ENCODE results near the gene PBLD. TPM values are rescaled to one million over a fixed set of nuclear protein-coding genes. Genes with fewer than 3 reads are reported as not detected.
A peak's percentile ranks its signal among the peaks of the same experiment; 100 is the strongest.

The PBLD gene
- total RNA-seq, 2 donors from 2014 or later: 32.2 to 41.2 TPM

DNA sequence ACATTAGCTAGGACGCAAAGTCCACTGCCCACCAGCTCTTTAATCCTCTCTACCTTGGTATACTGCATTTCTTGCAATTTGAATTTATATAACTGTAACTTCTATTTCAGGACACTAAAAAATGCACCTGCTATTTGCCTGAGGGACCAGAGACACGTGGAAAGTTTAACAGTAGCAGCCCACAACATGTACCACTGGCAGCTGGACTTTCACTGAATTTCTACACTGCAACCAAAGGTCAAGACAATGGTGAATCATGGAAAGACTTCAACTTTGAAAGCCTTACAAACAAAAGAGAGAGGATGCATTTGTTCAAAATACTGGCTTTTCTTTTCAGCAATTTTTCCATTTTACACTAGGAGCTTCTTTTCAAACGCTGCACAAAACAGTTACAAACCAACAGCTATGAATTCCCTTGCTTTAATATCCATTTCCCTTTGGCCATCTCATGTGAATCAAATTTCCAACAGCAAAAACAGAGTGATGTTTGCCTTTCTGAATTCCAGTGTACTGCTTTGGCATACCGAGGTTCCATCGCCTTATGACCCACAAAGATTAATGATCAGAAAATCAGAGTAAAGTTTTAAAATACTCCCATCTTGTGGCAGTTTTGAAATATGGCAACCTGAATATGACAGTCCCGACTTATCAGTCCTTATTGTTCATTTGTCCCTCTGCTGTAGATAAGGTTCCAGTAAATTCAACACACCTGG is 30.8 kb downstream of the PBLD start:
- peak overlapping the region in 1 of 4 donors; percentile 45 for H3K27ac ChIP-seq
- H3K4me1 ChIP-seq: peaks cover 50% of the 10 kb centered on the region
- TF ChIP-seq, protein P1, sequence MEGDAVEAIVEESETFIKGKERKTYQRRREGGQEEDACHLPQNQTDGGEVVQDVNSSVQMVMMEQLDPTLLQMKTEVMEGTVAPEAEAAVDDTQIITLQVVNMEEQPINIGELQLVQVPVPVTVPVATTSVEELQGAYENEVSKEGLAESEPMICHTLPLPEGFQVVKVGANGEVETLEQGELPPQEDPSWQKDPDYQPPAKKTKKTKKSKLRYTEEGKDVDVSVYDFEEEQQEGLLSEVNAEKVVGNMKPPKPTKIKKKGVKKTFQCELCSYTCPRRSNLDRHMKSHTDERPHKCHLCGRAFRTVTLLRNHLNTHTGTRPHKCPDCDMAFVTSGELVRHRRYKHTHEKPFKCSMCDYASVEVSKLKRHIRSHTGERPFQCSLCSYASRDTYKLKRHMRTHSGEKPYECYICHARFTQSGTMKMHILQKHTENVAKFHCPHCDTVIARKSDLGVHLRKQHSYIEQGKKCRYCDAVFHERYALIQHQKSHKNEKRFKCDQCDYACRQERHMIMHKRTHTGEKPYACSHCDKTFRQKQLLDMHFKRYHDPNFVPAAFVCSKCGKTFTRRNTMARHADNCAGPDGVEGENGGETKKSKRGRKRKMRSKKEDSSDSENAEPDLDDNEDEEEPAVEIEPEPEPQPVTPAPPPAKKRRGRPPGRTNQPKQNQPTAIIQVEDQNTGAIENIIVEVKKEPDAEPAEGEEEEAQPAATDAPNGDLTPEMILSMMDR (IDR thresholded peaks at IDR 0.05): peak; percentile 26 to 78 (median 70)
- no peak for TF ChIP-seq POLR2A (IDR thresholded peaks at IDR 0.05)
- no peak overlapping the region for H3K4me3 ChIP-seq
- DNase-seq (peak in 1 of 4 donors; percentile 20), ATAC-seq (peak; percentile 54)
- intact Hi-C loops (cut with DNase I): loop anchor here (10.0 kb wide), 1 partner anchor 87 kb away; no protein-coding TSS in a partner anchor
- 32% methylated on average over 6 of the region's 6 CpGs for WGBS, 2 donors
- no peaks in the 10 kb centered on the region for H3K9me3 ChIP-seq
- no peaks in the 10 kb centered on the region for H3K27me3 ChIP-seq
- H3K36me3 ChIP-seq (replicated peaks in 1 of 2; ENCODE audit: insufficient read depth in 1 of 2, low read depth in 2 of 2): no peaks in the 10 kb centered on the region

DNA sequence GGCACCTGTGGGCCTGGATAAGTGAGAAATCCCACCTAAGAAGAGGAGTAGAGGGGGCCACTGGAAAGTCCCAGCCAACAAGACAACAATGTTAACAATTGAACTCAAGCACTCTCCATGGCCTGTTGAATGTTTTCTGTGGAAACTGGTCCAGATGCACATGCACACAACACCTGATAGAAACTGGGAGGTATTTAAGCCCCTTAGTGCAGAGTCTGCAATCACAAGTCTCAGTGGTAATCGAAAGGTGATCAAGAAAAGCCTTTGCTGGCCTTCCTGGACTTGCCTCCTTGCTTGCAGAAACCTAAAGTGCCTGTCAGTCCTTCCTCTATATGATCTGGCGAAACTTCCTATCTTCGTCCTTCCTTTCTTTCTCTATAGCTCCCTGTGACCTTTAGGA is 31.4 kb downstream of the PBLD start:
- Histone ChIP-seq H3K27ac (peak overlapping the region in 1 of 4 donors; percentile 45), H3K4me3 (no peak overlapping the region), H3K9me3 (no peaks in the 10 kb centered on the region), H3K27me3 (no peaks in the 10 kb centered on the region), H3K36me3 (replicated peaks in 1 of 2; ENCODE audit: insufficient read depth in 1 of 2, low read depth in 2 of 2) (no peaks in the 10 kb centered on the region), H3K4me1 (peaks cover 47% of the 10 kb centered on the region)
- DNase-seq: no peak
- 51 to 65% methylated on average over 3 of the region's 3 CpGs for WGBS, 2 donors
- TF ChIP-seq, protein P1 (IDR thresholded peaks at IDR 0.05): no peak
- no peak for TF ChIP-seq POLR2A (IDR thresholded peaks at IDR 0.05)
- intact Hi-C loops (cut with DNase I): loop anchor here (10.0 kb wide), 1 partner anchor 86 kb away; no protein-coding TSS in a partner anchor
- no peak for ATAC-seq

DNA sequence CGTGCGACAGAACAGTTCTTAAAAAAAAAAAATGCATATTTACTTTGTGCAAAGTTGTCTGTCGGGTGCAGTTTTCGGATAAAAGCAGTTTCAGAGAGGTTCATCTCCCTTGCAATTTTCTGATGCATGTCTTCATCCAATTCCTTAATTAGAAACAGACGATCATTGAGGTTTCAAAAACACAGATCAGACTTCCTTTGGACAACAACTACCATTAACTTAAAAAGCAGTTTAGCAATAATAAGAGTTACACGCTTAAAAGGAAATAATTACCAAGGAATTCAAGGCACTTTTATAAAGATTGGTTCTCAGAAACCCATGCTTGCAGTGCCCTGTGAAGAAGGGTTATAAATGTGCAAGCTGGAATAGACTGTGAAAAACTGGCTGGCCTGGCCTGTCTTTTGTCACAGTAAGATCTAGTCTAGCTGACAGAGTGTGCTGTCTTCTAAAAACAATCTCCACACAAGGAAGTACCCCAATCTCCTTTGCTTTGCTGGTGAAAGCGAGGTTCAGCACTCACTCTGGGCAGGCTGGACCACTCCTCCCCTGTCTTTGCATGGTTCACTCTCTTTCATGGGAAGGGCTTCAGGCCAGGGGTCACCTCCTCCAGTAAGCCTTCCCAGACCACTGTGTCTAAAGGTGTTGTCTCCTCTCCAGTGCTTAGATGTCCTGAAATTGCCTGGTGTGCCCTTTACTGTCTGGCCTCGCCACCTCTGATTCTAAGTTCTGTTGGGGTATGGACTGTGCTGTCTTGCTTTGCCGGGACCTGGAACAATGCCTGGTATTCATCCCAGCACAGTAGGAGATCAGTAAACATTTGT is 35.7 kb downstream of the PBLD start:
- Histone ChIP-seq H3K4me1 (peaks cover 21% of the 10 kb centered on the region), H3K27me3 (no peaks in the 10 kb centered on the region), H3K27ac (no peak overlapping the region), H3K4me3 (no peak overlapping the region), H3K36me3 (replicated peaks in 1 of 2; ENCODE audit: insufficient read depth in 1 of 2, low read depth in 2 of 2) (peaks cover 0 to 3% of the 10 kb centered on the region in 2 donors), H3K9me3 (no peaks in the 10 kb centered on the region)
- ATAC-seq: no peak
- intact Hi-C loops (cut with DNase I): no loop called here
- 63 to 74% methylated on average over 9 of the region's 9 CpGs for whole genome bisulfite sequencing, 2 donors
- no peak for DNase-seq
- TF ChIP-seq, protein P1 (IDR thresholded peaks at IDR 0.05): no peak
- TF ChIP-seq POLR2A (IDR thresholded peaks at IDR 0.05): no peak

DNA sequence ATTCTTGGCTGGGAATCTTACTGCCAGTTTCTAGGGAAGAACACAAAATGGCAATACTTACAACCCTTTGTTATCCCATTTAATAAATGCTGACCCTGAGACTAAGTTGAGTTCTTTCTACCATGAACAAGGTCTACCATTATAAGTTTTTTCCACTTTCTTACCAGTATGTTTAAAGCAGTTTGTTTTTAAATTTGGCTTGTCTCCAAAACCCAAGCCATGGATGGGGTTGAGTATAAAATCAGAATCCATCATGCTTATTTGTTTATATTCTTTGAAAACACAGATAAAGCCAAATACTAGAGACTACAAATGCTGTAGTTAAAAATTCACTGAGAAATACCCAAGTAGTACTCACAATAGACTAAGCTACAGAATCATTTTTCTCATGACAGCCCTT is 42.0 kb downstream of the PBLD start:
- H3K36me3 ChIP-seq (replicated peaks in 1 of 2; ENCODE audit: insufficient read depth in 1 of 2, low read depth in 2 of 2): peaks cover 0 to 10% of the 10 kb centered on the region in 2 donors

More for the DNA sequence above, 42.0 kb downstream of the PBLD start:
- ATAC-seq (no peak), DNase-seq (no peak)
- H3K4me1 ChIP-seq: no peaks in the 10 kb centered on the region
- H3K27me3 ChIP-seq: no peaks in the 10 kb centered on the region
- intact Hi-C loops (cut with DNase I): no loop called here
- H3K27ac ChIP-seq: no peak overlapping the region
- no peak overlapping the region for H3K4me3 ChIP-seq
- no peaks in the 10 kb centered on the region for H3K9me3 ChIP-seq
- no peak for TF ChIP-seq POLR2A (IDR thresholded peaks at IDR 0.05)
- TF ChIP-seq, protein P1 (IDR thresholded peaks at IDR 0.05): no peak

Data from body of pancreas (tissue), 4 donors.